HCT116 (cell line): ENCODE results near the gene ERI2. TPM values are rescaled to one million over a fixed set of nuclear protein-coding genes. Genes with fewer than 3 reads are reported as not detected.

Source experiments
- ATAC-seq: fragments of 200-7000 bp; cut with Tn5 transposase; 2 replicates; pipeline ENCODE4 v1.9.1; 2020; ENCODE audit warnings: mild to moderate bottlenecking, moderate library complexity
- BruUV-seq: library from RNA; stranded (reverse); fragments of 400-500 nt; replicated peaks from 2 replicates; lab custom pipeline; 2021; lab: Mats Ljungman, UMichigan
- CTCF ChIA-PET: fragments of 300-600 bp; sonication (Branson Sonifier 250); formaldehyde crosslinking; loops from one replicate; lab custom pipeline; 2021; ENCODE audit warnings: antibody characterized with exemption; lab: Charles Lee
- POLR2A ChIA-PET: fragments of 300-600, 350-600 bp; sonication (Branson Sonifier 250); formaldehyde crosslinking; loops from one replicate; lab custom pipeline; 2021; ENCODE audit warnings: antibody characterized with exemption; lab: Charles Lee
- RAD21 ChIA-PET, 2 experiments: fragments of 300-600 bp; sonication (Branson Sonifier 250); formaldehyde crosslinking; loops; one replicate each; lab custom pipeline; 2023; ENCODE audit warnings: low total read pairs in 2 of 2; ENCODE audit not compliant: uncharacterized antibody in 2 of 2, unreplicated experiment in 2 of 2, low non-redundant PET in 1 of 2; lab: Charles Lee
- DNase-seq: peaks from one replicate; pipeline ENCODE4 v3.0.0-alpha.2; 2010; ENCODE audit warnings: low read depth, low spot score
- H2AFZ ChIP-seq: fragments of 200-600 bp; shearing (Covaris generic), sonication (generic); 2 replicates; pipeline ENCODE4 v1.6.1; 2017; ENCODE audit warnings: low read depth, mixed run types, mixed read lengths, antibody characterized with exemption, low read length; ENCODE audit not compliant: poor library complexity, severe bottlenecking
- H3K27ac ChIP-seq: 2 replicates; pipeline ENCODE4 v1.5.1; 2012; ENCODE audit warnings: low read depth, low read length
- H3K27me3 ChIP-seq: fragments of 200-600 bp; sonication (generic); 2 replicates; pipeline ENCODE4 v1.6.1; 2016; ENCODE audit warnings: mixed run types, low read length, mixed read lengths; ENCODE audit not compliant: insufficient read depth
- H3K36me3 ChIP-seq, 2 experiments: fragments of 200-500 bp in 1 of 2; fragments of 200-600 bp in 1 of 2; sonication (Bioruptor generic) in 1 of 2; sonication (generic) in 1 of 2; 2 replicates each; pipeline versions ENCODE4 v1.5.1 to v1.6.1; 2014 to 2016; ENCODE audit warnings: low read length in 2 of 2, inconsistent platforms in 1 of 2, mixed read lengths in 1 of 2, mixed run types in 1 of 2; ENCODE audit not compliant: insufficient read depth in 2 of 2, control insufficient read depth in 1 of 2
- H3K4me1 ChIP-seq, 2 experiments: fragments of 200-600 bp in 1 of 2; sonication (generic) in 1 of 2; 2 replicates each; pipeline versions ENCODE4 v1.5.1 to v1.6.1; 2012 to 2017; ENCODE audit warnings: low read length in 2 of 2, inconsistent platforms in 1 of 2, mild to moderate bottlenecking in 1 of 2, mixed read lengths in 1 of 2, mixed run types in 1 of 2, moderate library complexity in 1 of 2; ENCODE audit not compliant: insufficient read depth in 2 of 2, control insufficient read depth in 1 of 2
- H3K4me2 ChIP-seq: fragments of 200-600 bp; sonication (generic); 2 replicates; pipeline ENCODE4 v1.6.1; 2017; ENCODE audit warnings: mixed run types, low read length, mixed read lengths
- H3K4me3 ChIP-seq, 2 experiments: fragments of 200-600 bp in 1 of 2; sonication (generic) in 1 of 2; replicated peaks in 1 of 2; 2 replicates each; pipeline ENCODE4 v1.5.1; 2011 to 2016; ENCODE audit warnings: low read length in 2 of 2, control low read depth in 1 of 2, low read depth in 1 of 2, mild to moderate bottlenecking in 1 of 2, mixed read lengths in 1 of 2, mixed run types in 1 of 2
- H3K79me2 ChIP-seq: fragments of 200-600 bp; sonication (generic); 2 replicates; pipeline ENCODE4 v1.6.1; 2017; ENCODE audit warnings: mild to moderate bottlenecking, mixed run types, low read length, moderate library complexity, mixed read lengths; ENCODE audit not compliant: insufficient read depth
- H3K9ac ChIP-seq: fragments of 200-600 bp; sonication (generic); 2 replicates; pipeline ENCODE4 v1.6.1; 2016; ENCODE audit warnings: low read length, mixed read lengths
- H3K9me2 ChIP-seq: fragments of 200-600 bp; sonication (generic), shearing (Covaris generic); 2 replicates; pipeline ENCODE4 v1.6.1; 2017; ENCODE audit warnings: mixed run types, mild to moderate bottlenecking, moderate library complexity; ENCODE audit not compliant: insufficient read depth
- H3K9me3 ChIP-seq, 2 experiments: fragments of 200-500 bp in 1 of 2; fragments of 200-600 bp in 1 of 2; sonication (Bioruptor generic) in 1 of 2; sonication (generic) in 1 of 2; 2 replicates each; pipeline ENCODE4 v1.6.1; 2014 to 2017; ENCODE audit warnings: low read length in 2 of 2, mixed read lengths in 2 of 2, inconsistent platforms in 1 of 2, low read depth in 1 of 2, mild to moderate bottlenecking in 1 of 2, mixed run types in 1 of 2, moderate library complexity in 1 of 2; ENCODE audit not compliant: control insufficient read depth in 1 of 2, insufficient read depth in 1 of 2
- H4K20me1 ChIP-seq: fragments of 200-600 bp; sonication (generic), shearing (Covaris generic); 2 replicates; pipeline ENCODE4 v1.6.1; 2017; ENCODE audit warnings: mixed run types, mild to moderate bottlenecking, moderate library complexity; ENCODE audit not compliant: insufficient read depth
- CBX3 ChIP-seq: IDR thresholded peaks from 2 replicates; pipeline ENCODE4 v1.6.1; 2012; ENCODE audit warnings: low read depth
- CEBPB ChIP-seq: IDR thresholded peaks from 2 replicates; pipeline ENCODE4 v1.6.1; 2012; ENCODE audit warnings: low read depth
- CTCF ChIP-seq, 3 experiments: fragments of 200-600 bp in 1 of 3; sonication (generic) in 1 of 3; IDR thresholded peaks in 2 of 3; conservative IDR thresholded peaks in 1 of 3; 2 replicates each; pipeline ENCODE4 v1.5.1; 2012 to 2017; ENCODE audit warnings: low read depth in 2 of 3, low read length in 2 of 3, antibody characterized with exemption in 1 of 3, borderline replicate concordance in 1 of 3, control low read depth in 1 of 3, mild to moderate bottlenecking in 1 of 3, mixed read lengths in 1 of 3, mixed run types in 1 of 3, moderate library complexity in 1 of 3; ENCODE audit not compliant: insufficient read depth in 1 of 3
- EZH2 ChIP-seq: fragments of 200-600 bp; sonication (generic); IDR thresholded peaks from 2 replicates; pipeline ENCODE4 v1.6.1; 2017; ENCODE audit warnings: antibody characterized with exemption, mixed run types
- JUND ChIP-seq: IDR thresholded peaks from 2 replicates; pipeline ENCODE4 v1.6.1; 2012
- POLR2A ChIP-seq: IDR thresholded peaks from 2 replicates; pipeline ENCODE4 v1.7.0; 2011; ENCODE audit warnings: borderline replicate concordance; ENCODE audit not compliant: insufficient read depth, insufficient read length; ENCODE audit errors: extremely low read depth
- REST ChIP-seq: IDR thresholded peaks from 2 replicates; pipeline ENCODE4 v1.6.1; 2012; ENCODE audit warnings: low read depth
- SIN3A ChIP-seq: IDR thresholded peaks from 2 replicates; pipeline ENCODE4 v1.6.1; 2012; ENCODE audit warnings: low read depth
- SRF ChIP-seq: IDR thresholded peaks from 2 replicates; pipeline ENCODE4 v1.6.1; 2012; ENCODE audit warnings: low read depth
- TCF7L2 ChIP-seq: IDR thresholded peaks from 2 replicates; pipeline ENCODE4 v1.7.0; 2011; ENCODE audit warnings: borderline replicate concordance, inconsistent platforms; ENCODE audit not compliant: insufficient read depth, insufficient read length; ENCODE audit errors: extremely low read depth
- YY1 ChIP-seq: IDR thresholded peaks from 2 replicates; pipeline ENCODE4 v1.6.1; 2011; ENCODE audit warnings: low read length, low read depth, moderate library complexity, mild to moderate bottlenecking; ENCODE audit not compliant: insufficient replicate concordance; ENCODE audit errors: extremely low read depth
- ZFX ChIP-seq: fragments of 450-650 bp; IDR thresholded peaks from 2 replicates; pipeline ENCODE4 v1.6.1; 2017
- intact Hi-C: fragments of 100-400 bp; cut with micrococcal nuclease; formaldehyde crosslinking; loops from 2 replicates; pipeline ENCODE4 v1.10.0; 2022
- total RNA-seq: library from RNA; stranded (reverse); gene quantifications from one replicate; pipeline ENCODE4 v1.2.1, GENCODE V29; 2021; ENCODE audit not compliant: unreplicated experiment
- TF ChIP-seq, protein P1 (sequence below): IDR thresholded peaks from 2 replicates; pipeline ENCODE4 v1.6.1; 2012

ERI2 gene
- total RNA-seq, 1 experiment from 2014 or later, result 42.1 TPM

DNA sequence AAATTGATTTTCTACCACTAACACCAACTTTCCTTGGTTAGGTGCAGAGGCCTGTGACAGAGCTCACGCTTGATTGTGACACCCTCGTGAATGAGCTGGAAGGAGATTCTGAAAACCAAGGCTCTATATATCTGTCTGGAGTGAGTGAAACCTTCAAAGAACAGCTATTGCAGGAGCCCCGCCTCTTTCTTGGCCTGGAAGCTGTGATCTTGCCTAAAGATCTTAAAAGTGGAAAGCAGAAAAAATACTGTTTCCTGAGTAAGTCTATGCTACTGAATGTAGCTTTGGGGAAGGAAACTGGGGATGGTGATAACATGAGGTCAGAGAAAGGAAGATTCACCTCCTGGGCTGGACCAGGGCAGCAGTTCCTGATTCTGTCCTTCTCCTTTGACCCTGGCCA is 38.3 kb upstream of the ERI2 start:
- H3K4me1 ChIP-seq, result no peaks in the 10 kb centered on the region
- H3K27me3 ChIP-seq, result no peaks in the 10 kb centered on the region
- ChIA-PET RAD21 (no interaction called here), CTCF (interaction anchor here (1.0 kb wide), 1 partner anchor 456 kb away, joined by 4 read pairs; no protein-coding TSS in a partner anchor), POLR2A (no interaction called here)
- intact Hi-C loops, result no loop called here
- TF ChIP-seq CEBPB (no peak), SRF (no peak), YY1 (no peak), CBX3 (no peak), EZH2 (no peak), REST (no peak), POLR2A (no peak), SIN3A (no peak), TCF7L2 (no peak), ZFX (no peak), CTCF (IDR thresholded peaks at IDR 0.05 in 2 of 3, conservative IDR thresholded peaks at IDR 0.05 in 1 of 3; ENCODE audit: borderline replicate concordance in 1 of 3, insufficient read depth in 1 of 3, low read depth in 2 of 3, low read length in 2 of 3) (no peak), JUND (no peak)
- TF ChIP-seq, protein P1, sequence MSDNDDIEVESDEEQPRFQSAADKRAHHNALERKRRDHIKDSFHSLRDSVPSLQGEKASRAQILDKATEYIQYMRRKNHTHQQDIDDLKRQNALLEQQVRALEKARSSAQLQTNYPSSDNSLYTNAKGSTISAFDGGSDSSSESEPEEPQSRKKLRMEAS, result no peak
- peaks cover 2 to 3% of the 10 kb centered on the region in 2 experiments; a peak in 2 of 4 replicates for H3K36me3 ChIP-seq
- H3K79me2 ChIP-seq, result no peaks in the 10 kb centered on the region
- H3K4me2 ChIP-seq, result no peak overlapping the region
- H3K4me3 ChIP-seq, result no peak overlapping the region
- H3K9ac ChIP-seq, result no peak overlapping the region
- H2AFZ ChIP-seq, result no peak overlapping the region
- ATAC-seq (no peak), DNase-seq (no peak)
- no peak overlapping the region for H3K27ac ChIP-seq
- no TSS peak for BruUV-seq
- no peaks in the 10 kb centered on the region for H3K9me2 ChIP-seq
- no peaks in the 10 kb centered on the region for H4K20me1 ChIP-seq
- H3K9me3 ChIP-seq, result no peaks in the 10 kb centered on the region
